Measurements from ENCODE around the gene POGLUT3.

DNA sequence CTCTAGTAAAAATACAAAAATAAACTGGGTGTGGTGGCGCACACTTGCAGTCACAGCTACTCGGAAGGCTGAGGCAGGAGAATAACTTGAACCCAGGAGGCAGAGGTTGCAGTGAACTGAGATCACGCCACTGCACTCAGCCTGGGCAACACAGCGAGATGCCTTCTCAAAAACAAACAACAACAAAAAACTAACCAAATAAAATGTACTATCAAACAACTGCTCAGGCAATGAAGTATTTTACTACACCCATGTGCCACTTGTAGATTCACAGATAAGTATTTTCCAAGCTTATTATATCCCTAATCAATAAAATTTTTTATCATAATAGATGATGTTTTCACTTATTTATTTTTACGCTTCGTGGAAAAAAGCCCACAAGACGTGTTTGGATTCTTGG lies 31.8 kb downstream of the POGLUT3 start:
- TF ChIP-seq, protein P1, sequence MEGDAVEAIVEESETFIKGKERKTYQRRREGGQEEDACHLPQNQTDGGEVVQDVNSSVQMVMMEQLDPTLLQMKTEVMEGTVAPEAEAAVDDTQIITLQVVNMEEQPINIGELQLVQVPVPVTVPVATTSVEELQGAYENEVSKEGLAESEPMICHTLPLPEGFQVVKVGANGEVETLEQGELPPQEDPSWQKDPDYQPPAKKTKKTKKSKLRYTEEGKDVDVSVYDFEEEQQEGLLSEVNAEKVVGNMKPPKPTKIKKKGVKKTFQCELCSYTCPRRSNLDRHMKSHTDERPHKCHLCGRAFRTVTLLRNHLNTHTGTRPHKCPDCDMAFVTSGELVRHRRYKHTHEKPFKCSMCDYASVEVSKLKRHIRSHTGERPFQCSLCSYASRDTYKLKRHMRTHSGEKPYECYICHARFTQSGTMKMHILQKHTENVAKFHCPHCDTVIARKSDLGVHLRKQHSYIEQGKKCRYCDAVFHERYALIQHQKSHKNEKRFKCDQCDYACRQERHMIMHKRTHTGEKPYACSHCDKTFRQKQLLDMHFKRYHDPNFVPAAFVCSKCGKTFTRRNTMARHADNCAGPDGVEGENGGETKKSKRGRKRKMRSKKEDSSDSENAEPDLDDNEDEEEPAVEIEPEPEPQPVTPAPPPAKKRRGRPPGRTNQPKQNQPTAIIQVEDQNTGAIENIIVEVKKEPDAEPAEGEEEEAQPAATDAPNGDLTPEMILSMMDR (IDR thresholded peaks at IDR 0.05): no peak
- no peak for TF ChIP-seq POLR2A (IDR thresholded peaks at IDR 0.05)

Measured in esophagus squamous epithelium (tissue), 4 donors.